ENCODE data around the gene DPRX.

The DPRX gene

DNA sequence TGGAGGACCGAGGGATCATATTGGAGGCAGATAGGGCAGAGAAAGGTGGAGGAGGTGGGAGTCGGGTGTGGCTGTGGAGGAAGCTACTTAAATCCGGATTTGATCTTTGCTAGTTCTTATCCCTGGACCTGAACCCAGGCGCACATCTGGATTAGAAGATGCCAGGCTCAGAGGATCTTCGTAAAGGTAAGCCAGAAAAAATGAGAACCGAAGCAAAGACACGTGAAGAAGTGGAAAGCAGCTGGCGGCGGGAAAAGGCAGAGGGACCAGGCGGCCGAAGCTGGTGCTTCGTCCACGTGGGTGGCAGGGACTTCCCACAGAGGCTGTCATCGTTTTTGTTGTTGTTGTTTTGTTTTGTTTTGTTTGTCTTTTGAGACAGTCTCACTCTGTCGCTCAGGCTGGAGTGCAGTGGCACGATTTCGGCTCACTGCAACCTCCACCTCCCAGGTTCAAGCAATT lies at the start of gene DPRX:
Gene DPRX, plus strand, starts transcription at position 51 of the 459 bp plus-strand sequence. Its CDS starts 108 bp downstream, at position 159.
- DNase-seq, result no peak

GRCh38 chr19:53583181-53583580 lies 48.6 kb upstream of the DPRX start:
- DNase-seq, result no peak

DNA sequence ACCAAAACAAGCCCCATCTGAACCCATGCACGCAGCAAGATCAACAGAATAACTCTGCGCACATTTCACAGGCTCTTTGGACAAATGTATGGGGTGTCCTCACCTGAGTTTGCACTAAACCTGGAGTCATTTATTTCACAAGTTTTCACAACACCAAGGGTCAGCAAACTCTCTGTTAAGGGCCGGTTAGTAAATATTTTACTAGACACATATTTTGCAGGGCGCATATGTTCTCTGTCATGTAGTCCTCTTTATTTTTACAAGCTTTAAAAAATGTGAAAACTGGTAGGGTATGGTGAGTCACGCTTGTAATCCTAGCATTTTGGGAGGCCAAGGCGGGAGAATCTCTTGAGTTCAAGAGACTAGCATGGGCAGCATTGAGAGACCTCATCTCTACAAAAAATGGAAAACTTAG lies 45.5 kb upstream of the DPRX start:
- DNase-seq, result no peak

GRCh38 chr19:53594811-53595509 lies 36.8 kb upstream of the DPRX start:
- no peak for DNase-seq

- DNase-seq, result no peak
Measured at GRCh38 chr19:53595510-53595867, 36.3 kb upstream of the DPRX start.

GRCh38 chr19:53596056-53596455 lies 35.7 kb upstream of the DPRX start:
- no peak for DNase-seq

- no peak for DNase-seq
Measured at GRCh38 chr19:53597023-53597422, 34.8 kb upstream of the DPRX start.

GRCh38 chr19:53598361-53598760 lies 33.4 kb upstream of the DPRX start:
- DNase-seq, result no peak

- no peak for DNase-seq
Measured at GRCh38 chr19:53600217-53600616, 31.6 kb upstream of the DPRX start.

DNA sequence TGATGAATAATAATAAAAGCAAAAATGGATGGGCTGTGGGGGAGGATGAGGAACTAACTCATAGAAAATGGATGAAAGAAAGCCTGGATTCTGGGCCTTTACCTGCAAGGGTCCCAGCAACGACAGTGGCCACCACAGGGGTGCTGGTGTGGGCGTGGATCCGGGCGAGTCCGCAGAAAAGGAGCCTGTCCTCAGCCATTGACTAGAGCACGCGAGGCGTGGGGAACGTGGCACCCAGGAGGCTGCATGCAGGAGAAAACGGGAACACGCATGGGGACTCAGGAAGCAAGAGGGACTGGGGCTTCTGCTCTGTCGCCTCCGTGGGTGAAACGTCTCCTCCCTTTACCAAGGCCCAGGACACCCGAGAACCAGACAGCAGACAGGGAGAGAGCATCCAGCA lies 25.8 kb upstream of the DPRX start:
- DNase-seq, result no peak

- no peak for DNase-seq
Measured at GRCh38 chr19:53608381-53608780, 23.4 kb upstream of the DPRX start.

DNA sequence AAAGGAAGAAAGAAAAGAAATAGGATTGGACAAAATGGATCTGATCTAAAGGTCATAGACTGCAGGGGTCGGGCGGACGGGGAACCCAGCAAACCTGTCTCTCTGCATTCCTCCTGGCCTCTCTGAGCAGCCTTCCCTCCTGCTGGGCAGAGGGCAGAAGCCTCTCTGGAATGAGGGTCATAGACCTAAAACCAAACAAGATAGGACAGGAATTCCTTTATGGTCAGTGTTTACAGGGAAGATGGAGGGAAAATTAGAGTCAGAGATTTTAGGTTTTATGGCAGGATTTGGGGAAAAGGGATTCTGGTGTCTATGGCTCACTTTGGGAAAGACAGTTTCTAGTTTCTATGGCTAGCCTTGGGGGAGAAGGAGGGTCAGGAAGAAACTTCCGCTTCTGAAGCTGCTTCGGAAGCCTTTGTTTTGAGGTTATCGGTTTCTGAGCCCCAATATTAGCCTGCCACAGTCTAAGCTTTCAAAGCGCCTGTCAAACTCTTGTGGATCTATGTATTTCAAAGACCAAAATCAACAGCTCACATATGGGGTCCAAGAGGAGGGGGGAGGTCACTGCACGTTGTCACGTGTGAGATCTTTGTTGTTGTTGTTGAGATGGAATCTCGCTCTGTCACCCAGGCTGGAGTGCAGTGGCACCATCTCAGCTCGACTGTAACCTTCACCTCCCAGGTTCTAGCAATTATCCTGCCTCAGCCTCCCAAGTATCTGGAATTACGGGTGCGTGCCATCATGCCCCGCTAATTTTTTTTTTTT lies 18.9 kb upstream of the DPRX start:
- no peak for DNase-seq

- no peak for DNase-seq
Measured at GRCh38 chr19:53621885-53622740, 9.7 kb upstream of the DPRX start.

- no peak for DNase-seq
Measured at GRCh38 chr19:53624771-53625545, 6.8 kb upstream of the DPRX start.

DNA sequence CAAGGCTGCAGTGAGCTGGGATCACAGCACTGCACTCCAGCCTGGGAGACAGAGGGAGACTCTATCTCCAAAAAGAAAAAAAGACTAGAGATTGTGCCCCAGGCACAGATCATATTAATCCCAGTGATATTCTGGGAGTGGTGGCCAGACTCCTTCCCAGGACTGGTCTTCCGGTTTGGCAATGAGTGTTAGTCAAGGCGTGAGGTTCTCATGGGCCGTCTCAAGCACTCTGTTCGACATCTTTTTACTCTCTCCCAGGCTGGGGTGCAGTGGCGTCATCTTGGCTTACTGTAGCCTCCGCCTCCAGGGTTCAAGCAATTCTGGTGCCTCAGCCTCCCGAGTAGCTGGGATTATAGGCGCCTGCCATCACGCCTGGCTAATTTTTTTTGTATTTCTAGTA lies 5.3 kb upstream of the DPRX start:
- DNase-seq, result no peak

DNA sequence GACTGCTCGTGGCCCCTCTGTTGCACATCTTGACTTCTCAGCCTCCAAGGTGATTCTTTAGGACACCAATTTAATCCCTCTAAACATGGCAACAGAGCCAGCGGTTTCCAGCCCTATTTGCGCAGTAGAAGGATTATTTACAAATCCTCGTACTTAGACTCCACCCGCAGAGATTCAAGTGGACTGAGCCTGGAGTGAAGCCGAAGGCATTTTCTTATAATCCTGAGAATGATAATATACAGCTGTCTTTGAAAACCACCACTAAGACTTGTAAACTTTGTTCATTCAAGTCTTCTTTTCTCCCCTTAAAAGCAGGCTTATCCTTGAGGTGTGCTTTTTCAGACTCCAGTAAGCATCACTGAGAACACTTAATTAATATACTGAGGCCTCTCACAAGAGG lies 4.8 kb upstream of the DPRX start:
- no peak for DNase-seq

DNA sequence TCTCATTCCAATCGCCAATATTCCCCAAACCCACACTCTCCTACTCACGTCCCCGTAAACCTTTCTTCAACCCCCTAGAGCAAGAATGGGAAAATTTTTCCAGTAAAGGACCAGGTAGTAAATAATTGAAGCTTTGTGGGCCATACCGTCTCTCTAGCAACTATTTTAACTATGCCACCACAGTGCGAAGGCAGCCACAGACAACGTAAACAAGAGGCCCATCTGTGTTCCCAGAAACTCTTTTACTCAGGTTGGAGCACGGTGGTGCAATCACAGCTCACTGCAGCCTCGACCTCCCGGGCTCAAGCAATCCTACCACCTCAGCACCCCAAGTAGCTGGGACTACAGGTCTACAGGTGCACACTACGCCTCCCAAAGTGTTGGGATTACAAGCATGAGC lies 3.0 kb downstream of the DPRX start:
- DNase-seq, result no peak

DNA sequence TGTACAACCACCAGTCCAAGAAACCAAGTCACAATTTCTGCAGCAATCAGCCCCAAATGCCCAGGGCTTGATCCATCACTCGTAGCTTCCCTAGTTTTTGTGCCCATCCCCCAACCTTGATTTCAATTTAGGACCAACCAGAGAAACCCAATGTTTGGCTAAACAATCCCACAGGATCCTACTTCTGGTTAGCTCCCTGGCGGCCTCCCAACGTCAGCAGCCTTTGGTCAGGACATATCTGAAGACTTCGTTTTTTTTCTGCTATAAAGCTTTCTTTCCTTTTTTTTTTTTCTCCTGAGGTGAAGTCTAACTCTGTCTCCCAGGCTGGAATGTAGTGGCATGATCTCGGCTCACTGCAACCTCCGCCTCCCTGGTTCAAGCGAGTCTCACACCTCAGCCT lies 7.7 kb downstream of the DPRX start:
- DNase-seq, result no peak

GRCh38 chr19:53642381-53643099 lies 10.7 kb downstream of the DPRX start:
- no peak for DNase-seq

DNA sequence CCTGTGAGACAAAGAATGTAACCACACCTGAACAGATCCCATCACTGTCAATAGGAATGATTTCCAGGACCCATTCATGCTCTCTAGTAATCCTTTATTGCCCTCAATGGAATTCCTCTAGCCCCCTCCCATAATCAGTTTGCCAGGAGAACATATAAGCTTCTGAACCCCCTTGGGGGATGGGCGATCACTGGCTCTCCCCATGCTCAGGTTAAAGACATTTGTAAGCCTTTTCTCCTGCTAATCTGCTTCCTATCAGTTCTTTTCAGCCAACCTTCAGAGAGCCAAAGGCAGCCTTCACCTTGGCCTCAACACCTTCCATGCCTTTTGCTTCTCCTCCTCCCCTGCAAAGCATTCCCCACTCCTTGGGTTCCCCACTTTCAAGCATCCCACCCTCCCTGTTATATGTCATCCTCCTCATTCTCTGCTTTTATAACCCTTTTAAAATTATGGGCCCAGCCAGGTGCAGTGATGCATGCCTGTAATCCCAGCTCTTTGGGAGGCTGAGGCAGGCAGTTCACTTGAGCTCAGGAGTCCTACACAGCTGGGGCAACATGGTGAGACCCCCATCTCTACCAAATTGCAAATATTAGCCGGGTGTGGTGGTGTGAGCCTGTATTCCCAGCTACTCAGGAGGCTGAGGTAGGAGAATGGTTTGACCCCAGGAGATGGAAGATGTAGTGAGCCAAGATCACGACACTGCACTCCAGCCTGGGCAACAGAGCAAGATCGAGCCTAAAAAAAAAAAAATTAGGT lies 12.4 kb downstream of the DPRX start:
- DNase-seq, result no peak

- no peak for DNase-seq
Measured at GRCh38 chr19:53646144-53646543, 14.3 kb downstream of the DPRX start.
